Stomach (tissue), 4 donors: ENCODE data around the gene YPEL3.

Source experiments
- EP300 ChIP-seq: sonication (generic); formaldehyde crosslinking; IDR thresholded peaks from one replicate; pipeline ENCODE4 v1.6.1; 2017; ENCODE audit warnings: antibody characterized with exemption
- POLR2A ChIP-seq, 4 donors: fragments of 450-650 bp; IDR thresholded peaks; one replicate each; pipeline ENCODE4 v1.6.1; 2016; ENCODE audit warnings: antibody characterized with exemption in 4 of 4, control low read depth in 2 of 4, mild to moderate bottlenecking in 1 of 4, moderate library complexity in 1 of 4
- POLR2AphosphoS5 ChIP-seq, 3 donors: sonication (generic); formaldehyde crosslinking; IDR thresholded peaks; one replicate each; pipeline ENCODE4 v1.6.1; 2016; ENCODE audit warnings: antibody characterized with exemption in 3 of 3
- TF ChIP-seq, protein P1 (sequence below), 7 experiments: fragments of 450-650 bp in 4 of 7; fragments of 200-600 bp in 3 of 7; sonication (generic) in 3 of 7; IDR thresholded peaks; one replicate each; pipeline ENCODE4 v1.5.1; 2016 to 2019; ENCODE audit warnings: antibody characterized with exemption in 7 of 7, control low read depth in 2 of 7, mild to moderate bottlenecking in 1 of 7

DNA sequence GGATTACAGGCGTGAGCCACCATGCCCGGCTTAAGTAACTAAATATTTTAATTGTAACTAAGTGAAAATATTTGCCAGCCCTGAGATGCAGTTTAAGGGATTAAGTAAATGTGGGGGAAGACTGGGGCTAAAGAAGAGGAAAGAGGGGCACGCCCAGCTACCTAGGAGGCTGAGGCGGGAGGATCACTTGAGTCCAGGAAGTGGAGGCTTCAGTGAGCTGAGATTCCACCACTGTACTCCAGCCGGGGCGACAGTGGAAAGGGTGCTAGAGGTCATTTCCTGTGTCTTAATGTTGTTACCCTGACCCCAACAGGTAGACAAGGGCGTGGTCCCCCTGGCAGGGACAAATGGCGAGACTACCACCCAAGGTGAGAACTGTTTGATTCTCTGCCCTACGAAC, 27.7 kb downstream of the YPEL3 start:
- TF ChIP-seq POLR2A (IDR thresholded peaks at IDR 0.05), result no peak
- TF ChIP-seq, protein P1, sequence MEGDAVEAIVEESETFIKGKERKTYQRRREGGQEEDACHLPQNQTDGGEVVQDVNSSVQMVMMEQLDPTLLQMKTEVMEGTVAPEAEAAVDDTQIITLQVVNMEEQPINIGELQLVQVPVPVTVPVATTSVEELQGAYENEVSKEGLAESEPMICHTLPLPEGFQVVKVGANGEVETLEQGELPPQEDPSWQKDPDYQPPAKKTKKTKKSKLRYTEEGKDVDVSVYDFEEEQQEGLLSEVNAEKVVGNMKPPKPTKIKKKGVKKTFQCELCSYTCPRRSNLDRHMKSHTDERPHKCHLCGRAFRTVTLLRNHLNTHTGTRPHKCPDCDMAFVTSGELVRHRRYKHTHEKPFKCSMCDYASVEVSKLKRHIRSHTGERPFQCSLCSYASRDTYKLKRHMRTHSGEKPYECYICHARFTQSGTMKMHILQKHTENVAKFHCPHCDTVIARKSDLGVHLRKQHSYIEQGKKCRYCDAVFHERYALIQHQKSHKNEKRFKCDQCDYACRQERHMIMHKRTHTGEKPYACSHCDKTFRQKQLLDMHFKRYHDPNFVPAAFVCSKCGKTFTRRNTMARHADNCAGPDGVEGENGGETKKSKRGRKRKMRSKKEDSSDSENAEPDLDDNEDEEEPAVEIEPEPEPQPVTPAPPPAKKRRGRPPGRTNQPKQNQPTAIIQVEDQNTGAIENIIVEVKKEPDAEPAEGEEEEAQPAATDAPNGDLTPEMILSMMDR (IDR thresholded peaks at IDR 0.05), result no peak
- no peak for TF ChIP-seq POLR2AphosphoS5 (IDR thresholded peaks at IDR 0.05)
- no peak for TF ChIP-seq EP300
